ENCODE measurements around the gene KLF7.

- TF ChIP-seq POLR2A (IDR thresholded peaks at IDR 0.05; ENCODE audit: borderline replicate concordance, extremely low read depth, insufficient read depth, insufficient read length) (no peak), CTCF (IDR thresholded peaks at IDR 0.05 in 2 of 3, conservative IDR thresholded peaks at IDR 0.05 in 1 of 3; ENCODE audit: borderline replicate concordance in 1 of 3, insufficient read depth in 1 of 3, low read depth in 2 of 3, low read length in 2 of 3) (no peak), REST (IDR thresholded peaks at IDR 0.05; ENCODE audit: low read depth) (no peak), ATF3 (IDR thresholded peaks at IDR 0.05) (no peak), EZH2 (IDR thresholded peaks at IDR 0.05) (no peak), RAD21 (IDR thresholded peaks at IDR 0.05; ENCODE audit: low read depth) (no peak), POLR2AphosphoS5 (IDR thresholded peaks at IDR 0.05; ENCODE audit: low read depth, low read length) (no peak), MAX (IDR thresholded peaks at IDR 0.05) (no peak), EZH2phosphoT487 (IDR thresholded peaks at IDR 0.05; ENCODE audit: borderline replicate concordance) (no peak), ZFX (IDR thresholded peaks at IDR 0.05) (no peak), YY1 (IDR thresholded peaks at IDR 0.05; ENCODE audit: extremely low read depth, insufficient replicate concordance, low read depth, low read length) (no peak), SRF (IDR thresholded peaks at IDR 0.05; ENCODE audit: low read depth) (no peak), CEBPB (IDR thresholded peaks at IDR 0.05; ENCODE audit: low read depth) (no peak), SP1 (IDR thresholded peaks at IDR 0.05; ENCODE audit: low read depth) (no peak)
Measured at GRCh38 chr2:207039225-207039624, 126.5 kb downstream of the KLF7 start.
